Measurements from ENCODE around the gene SEC62. TPM values are rescaled to one million over a fixed set of nuclear protein-coding genes. Genes with fewer than 3 reads are reported as not detected.

SEC62 gene
- total and polyA plus RNA-seq, 9 of the 15 experiments (the other 6 are each of a cell fraction or from before 2014, with no cell fraction given): 34.5 to 152 (median 51.8) TPM

DNA sequence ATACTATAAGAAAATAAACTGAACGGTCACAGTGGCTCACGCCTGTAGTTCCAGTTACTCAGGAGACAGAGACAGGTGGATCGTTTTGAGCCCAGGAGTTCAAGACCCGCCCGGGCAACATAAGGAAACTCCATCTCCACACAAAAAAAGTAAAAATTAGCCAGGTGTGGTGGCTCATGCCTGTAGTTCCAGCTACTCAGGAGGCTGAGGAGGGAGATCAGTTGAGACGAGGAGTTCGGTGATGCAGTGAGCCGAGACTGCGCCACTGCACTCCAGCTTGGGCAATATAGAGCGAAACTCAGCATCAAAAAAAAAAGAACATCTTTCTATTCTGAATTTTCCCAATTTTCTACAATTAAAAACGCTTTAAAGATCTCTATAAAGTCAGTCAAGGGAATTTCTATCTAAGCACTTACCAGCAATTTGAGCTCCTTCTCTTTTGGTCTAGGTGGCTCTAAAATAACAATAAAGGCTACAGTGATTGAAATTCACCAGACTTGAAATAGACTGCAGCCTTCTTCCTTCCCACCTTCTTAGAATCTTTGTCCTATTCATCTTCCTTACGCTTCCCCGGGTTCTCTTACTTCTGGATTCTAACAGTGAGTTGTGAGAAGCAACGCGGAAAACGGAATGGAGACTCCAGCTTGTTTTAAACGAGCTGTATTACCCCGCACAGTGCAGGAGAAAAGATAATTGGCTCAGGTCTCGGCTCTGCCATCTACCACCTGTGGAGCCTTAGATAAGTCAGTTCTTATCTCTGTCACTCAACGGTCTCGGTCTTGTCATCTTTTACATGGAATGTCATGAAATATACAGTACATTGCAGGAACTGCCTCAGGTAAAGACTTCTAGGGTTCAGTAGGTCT lies 812 bp upstream of the SEC62 start (continued):
- TF ChIP-seq ZNF668 (CRISPR knock-in tag; IDR thresholded peaks at IDR 0.05) (no peak), ETV5 (CRISPR knock-in tag; IDR thresholded peaks at IDR 0.05; ENCODE audit: low read depth) (no peak), TBL1XR1 (IDR thresholded peaks at IDR 0.05; ENCODE audit: low read length in 2 of 2) (no peak), RBM25 (IDR thresholded peaks at IDR 0.05; ENCODE audit: low read depth, low read length, severe bottlenecking) (no peak), TEAD4 (IDR thresholded peaks at IDR 0.05; ENCODE audit: low read length) (peak; percentile 77), TEAD4 (CRISPR knock-in tag; IDR thresholded peaks at IDR 0.05; ENCODE audit: borderline replicate concordance) (no peak), SMARCA4 (IDR thresholded peaks at IDR 0.05) (peak; percentile 72), CBFA2T2 (conservative IDR thresholded peaks at IDR 0.05) (peak; percentile 63), ZSCAN32 (CRISPR knock-in tag; IDR thresholded peaks at IDR 0.05) (no peak), HCFC1 (IDR thresholded peaks at IDR 0.05; ENCODE audit: low read depth, low read length) (no peak), LCOR (CRISPR knock-in tag; IDR thresholded peaks at IDR 0.05) (no peak), ZBTB40 (IDR thresholded peaks at IDR 0.05) (no peak), ZBTB40 (CRISPR knock-in tag; IDR thresholded peaks at IDR 0.05) (no peak), ZBTB26 (CRISPR knock-in tag; IDR thresholded peaks at IDR 0.05) (no peak), POLR2H (tag; IDR thresholded peaks at IDR 0.05; ENCODE audit: low read depth) (no peak), FOS (IDR thresholded peaks at IDR 0.05; ENCODE audit: extremely low read depth, insufficient read length) (no peak), ARHGAP35 (IDR thresholded peaks at IDR 0.05; ENCODE audit: partially characterized antibody) (no peak), HNRNPL (IDR thresholded peaks at IDR 0.05; ENCODE audit: low read depth, low read length) (no peak), STAT5A (IDR thresholded peaks at IDR 0.05; ENCODE audit: borderline replicate concordance, low read length) (peak; percentile 31; the same call in 1 of the 2 replicates), NCOA4 (IDR thresholded peaks at IDR 0.05; ENCODE audit: partially characterized antibody) (no peak)
